GM21360 (cell line): Measurements from ENCODE around the gene PEX5.
"Not testable (repeated sequence)": the region's sequence is repeated elsewhere in the genome, so short reads cannot be mapped to it uniquely, and the experiment has no call there.

Experiments used
- ATAC-seq: cut with Tn5 transposase; IDR thresholded peaks from one replicate; pipeline ENCODE4 v1.9.1; 2021; ENCODE audit warnings: mild to moderate bottlenecking, moderate library complexity; ENCODE audit not compliant: unreplicated experiment

PEX5 gene

GRCh38 chr12:7158781-7159609 is 30.5 kb upstream of the PEX5 start:
- no peak for ATAC-seq

GRCh38 chr12:7160183-7160582 is 29.3 kb upstream of the PEX5 start:
- ATAC-seq: no peak

GRCh38 chr12:7161327-7161726 is 28.2 kb upstream of the PEX5 start:
- ATAC-seq: no peak

- no peak for ATAC-seq
Observed at GRCh38 chr12:7161811-7162210, 27.7 kb upstream of the PEX5 start.

GRCh38 chr12:7162691-7163114 is 26.8 kb upstream of the PEX5 start:
- no peak for ATAC-seq

- no peak for ATAC-seq
Observed at GRCh38 chr12:7169951-7170350, 19.5 kb upstream of the PEX5 start.

- no peak for ATAC-seq
Observed at GRCh38 chr12:7171854-7172253, 17.6 kb upstream of the PEX5 start.

GRCh38 chr12:7175493-7175892 is 14.0 kb upstream of the PEX5 start:
- ATAC-seq: no peak

- ATAC-seq: no peak
Observed at GRCh38 chr12:7176595-7176994, 12.9 kb upstream of the PEX5 start.

GRCh38 chr12:7178481-7178880 is 11.0 kb upstream of the PEX5 start:
- ATAC-seq: no peak

- ATAC-seq: no peak
Observed at GRCh38 chr12:7180685-7181084, 8.8 kb upstream of the PEX5 start.

GRCh38 chr12:7186058-7186457 is 3.4 kb upstream of the PEX5 start:
- ATAC-seq: not testable (repeated sequence)

- ATAC-seq: peak; percentile 25
Observed at GRCh38 chr12:7188562-7189397, 706 bp upstream of the PEX5 start.

GRCh38 chr12:7190268-7191055 is 976 bp downstream of the PEX5 start:
- ATAC-seq: peak; percentile 8

GRCh38 chr12:7193674-7194073 is 4.2 kb downstream of the PEX5 start:
- ATAC-seq: no peak

- ATAC-seq: no peak
Observed at GRCh38 chr12:7197841-7198240, 8.4 kb downstream of the PEX5 start.

- no peak for ATAC-seq
Observed at GRCh38 chr12:7203109-7203508, 13.6 kb downstream of the PEX5 start.

GRCh38 chr12:7205091-7205490 is 15.6 kb downstream of the PEX5 start:
- no peak for ATAC-seq

- no peak for ATAC-seq
Observed at GRCh38 chr12:7206691-7207090, 17.2 kb downstream of the PEX5 start.

GRCh38 chr12:7207866-7208625 is 18.6 kb downstream of the PEX5 start:
- ATAC-seq: no peak

- no peak for ATAC-seq
Observed at GRCh38 chr12:7209958-7210357, 20.5 kb downstream of the PEX5 start.
